Fibroblast of lung (primary cell): ENCODE measurements around the gene SLC13A2. TPM values are rescaled to one million over a fixed set of nuclear protein-coding genes. Genes with fewer than 3 reads are reported as not detected.

ENCODE experiments used
- DNase-seq, 2 donors: peaks; one replicate each; pipeline versions ENCODE4 v3.0.0 to v3.0.0-alpha.2; 2010; ENCODE audit warnings: low read depth in 2 of 2
- H2AFZ ChIP-seq: 2 replicates; pipeline ENCODE4 v1.5.1; 2012; ENCODE audit warnings: low read length, control low read depth, inconsistent platforms
- H3K27ac ChIP-seq: 2 replicates; pipeline ENCODE4 v1.5.1; 2011; ENCODE audit warnings: low read length, control low read depth; ENCODE audit not compliant: insufficient read depth
- H3K27me3 ChIP-seq: 2 replicates; pipeline ENCODE4 v1.5.1; 2011; ENCODE audit warnings: mild to moderate bottlenecking, low read length; ENCODE audit not compliant: control insufficient read depth, insufficient read depth
- H3K36me3 ChIP-seq: 2 replicates; pipeline ENCODE4 v1.5.1; 2011; ENCODE audit warnings: low read length; ENCODE audit not compliant: control insufficient read depth, insufficient read depth
- H3K4me1 ChIP-seq: 2 replicates; pipeline ENCODE4 v1.5.1; 2011; ENCODE audit warnings: low read length; ENCODE audit not compliant: control insufficient read depth, insufficient read depth; ENCODE audit errors: extremely low read depth
- H3K4me2 ChIP-seq: 2 replicates; pipeline ENCODE4 v1.5.1; 2011; ENCODE audit warnings: low read length, control low read depth; ENCODE audit not compliant: insufficient read depth; ENCODE audit errors: extremely low read depth
- H3K4me3 ChIP-seq, 4 experiments: fragments of 200-600 bp in 1 of 4; sonication (generic) in 1 of 4; replicated peaks in 1 of 4; 2 replicates each; pipeline ENCODE4 v1.5.1; 2011 to 2016; ENCODE audit warnings: low read length in 4 of 4, low read depth in 3 of 4, mild to moderate bottlenecking in 3 of 4, control low read depth in 2 of 4, inconsistent platforms in 1 of 4, mixed read lengths in 1 of 4; ENCODE audit not compliant: insufficient read depth in 1 of 4; ENCODE audit errors: control extremely low read depth in 1 of 4
- H3K79me2 ChIP-seq: 2 replicates; pipeline ENCODE4 v1.5.1; 2012; ENCODE audit warnings: mild to moderate bottlenecking, low read length, inconsistent platforms; ENCODE audit not compliant: control insufficient read depth, insufficient read depth
- H3K9ac ChIP-seq: 2 replicates; pipeline ENCODE4 v1.5.1; 2011; ENCODE audit warnings: mild to moderate bottlenecking, low read length, control low read depth; ENCODE audit not compliant: insufficient read depth
- H3K9me3 ChIP-seq: 2 replicates; pipeline ENCODE4 v1.5.1; 2012; ENCODE audit warnings: low read depth, low read length; ENCODE audit not compliant: control insufficient read depth, insufficient read depth
- H4K20me1 ChIP-seq: 2 replicates; pipeline ENCODE4 v1.5.1; 2011; ENCODE audit warnings: low read length; ENCODE audit not compliant: control insufficient read depth, insufficient read depth; ENCODE audit errors: extremely low read depth
- EZH2 ChIP-seq: IDR thresholded peaks from 2 replicates; pipeline ENCODE4 v1.5.1; 2012; ENCODE audit warnings: low read length, control low read depth, mild to moderate bottlenecking; ENCODE audit errors: missing control alignments
- polyA plus RNA-seq, 2 donors: library from polyadenylated mRNA; depleted of rRNA in 1 of 2; stranded (reverse) in 1 of 2; unstranded in 1 of 2; fragments of >200 nt; gene quantifications; 2 replicates each; pipeline ENCODE4 v1.2.1, GENCODE V29; 2011 to 2012; ENCODE audit warnings: missing spikeins in 1 of 2
- total RNA-seq: library from RNA; depleted of rRNA; stranded (reverse); fragments of >200 nt; gene quantifications from 2 replicates; pipeline ENCODE4 v1.2.1, GENCODE V29; 2014
- TF ChIP-seq, protein P1 (sequence below), 2 donors: IDR thresholded peaks in 1 of 2; conservative IDR thresholded peaks in 1 of 2; 1 replicate in 1 of 2; 2 replicates in 1 of 2; pipeline ENCODE4 v1.5.1; 2011 to 2012; ENCODE audit warnings: low read length in 2 of 2, control low read depth in 1 of 2, inconsistent platforms in 1 of 2, low read depth in 1 of 2, mild to moderate bottlenecking in 1 of 2

SLC13A2 gene
- total and polyA plus RNA-seq, 2 donors (not counting 1 experiment from before 2014, with no cell fraction given): not detected

GRCh38 chr17:28493460-28493859, 20.0 kb downstream of the SLC13A2 start:
- H3K9ac ChIP-seq: no peak overlapping the region
- H3K27me3 ChIP-seq: peaks cover 2% of the 10 kb centered on the region
- no peaks in the 10 kb centered on the region for H3K36me3 ChIP-seq
- peak in 1 of 2 donors; percentile 82 for DNase-seq
- no peaks in the 10 kb centered on the region for H4K20me1 ChIP-seq
- no peak overlapping the region for H3K4me3 ChIP-seq
- H3K4me2 ChIP-seq: no peak overlapping the region
- TF ChIP-seq EZH2: no peak
- TF ChIP-seq, protein P1, sequence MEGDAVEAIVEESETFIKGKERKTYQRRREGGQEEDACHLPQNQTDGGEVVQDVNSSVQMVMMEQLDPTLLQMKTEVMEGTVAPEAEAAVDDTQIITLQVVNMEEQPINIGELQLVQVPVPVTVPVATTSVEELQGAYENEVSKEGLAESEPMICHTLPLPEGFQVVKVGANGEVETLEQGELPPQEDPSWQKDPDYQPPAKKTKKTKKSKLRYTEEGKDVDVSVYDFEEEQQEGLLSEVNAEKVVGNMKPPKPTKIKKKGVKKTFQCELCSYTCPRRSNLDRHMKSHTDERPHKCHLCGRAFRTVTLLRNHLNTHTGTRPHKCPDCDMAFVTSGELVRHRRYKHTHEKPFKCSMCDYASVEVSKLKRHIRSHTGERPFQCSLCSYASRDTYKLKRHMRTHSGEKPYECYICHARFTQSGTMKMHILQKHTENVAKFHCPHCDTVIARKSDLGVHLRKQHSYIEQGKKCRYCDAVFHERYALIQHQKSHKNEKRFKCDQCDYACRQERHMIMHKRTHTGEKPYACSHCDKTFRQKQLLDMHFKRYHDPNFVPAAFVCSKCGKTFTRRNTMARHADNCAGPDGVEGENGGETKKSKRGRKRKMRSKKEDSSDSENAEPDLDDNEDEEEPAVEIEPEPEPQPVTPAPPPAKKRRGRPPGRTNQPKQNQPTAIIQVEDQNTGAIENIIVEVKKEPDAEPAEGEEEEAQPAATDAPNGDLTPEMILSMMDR (conservative IDR thresholded peaks at IDR 0.05 in 1 of 2, IDR thresholded peaks at IDR 0.05 in 1 of 2; ENCODE audit: low read depth in 1 of 2, low read length in 2 of 2): no peak
- H3K4me1 ChIP-seq: no peaks in the 10 kb centered on the region
- no peak overlapping the region for H2AFZ ChIP-seq
- no peak overlapping the region for H3K27ac ChIP-seq
- H3K79me2 ChIP-seq: no peaks in the 10 kb centered on the region
- no peaks in the 10 kb centered on the region for H3K9me3 ChIP-seq

DNA sequence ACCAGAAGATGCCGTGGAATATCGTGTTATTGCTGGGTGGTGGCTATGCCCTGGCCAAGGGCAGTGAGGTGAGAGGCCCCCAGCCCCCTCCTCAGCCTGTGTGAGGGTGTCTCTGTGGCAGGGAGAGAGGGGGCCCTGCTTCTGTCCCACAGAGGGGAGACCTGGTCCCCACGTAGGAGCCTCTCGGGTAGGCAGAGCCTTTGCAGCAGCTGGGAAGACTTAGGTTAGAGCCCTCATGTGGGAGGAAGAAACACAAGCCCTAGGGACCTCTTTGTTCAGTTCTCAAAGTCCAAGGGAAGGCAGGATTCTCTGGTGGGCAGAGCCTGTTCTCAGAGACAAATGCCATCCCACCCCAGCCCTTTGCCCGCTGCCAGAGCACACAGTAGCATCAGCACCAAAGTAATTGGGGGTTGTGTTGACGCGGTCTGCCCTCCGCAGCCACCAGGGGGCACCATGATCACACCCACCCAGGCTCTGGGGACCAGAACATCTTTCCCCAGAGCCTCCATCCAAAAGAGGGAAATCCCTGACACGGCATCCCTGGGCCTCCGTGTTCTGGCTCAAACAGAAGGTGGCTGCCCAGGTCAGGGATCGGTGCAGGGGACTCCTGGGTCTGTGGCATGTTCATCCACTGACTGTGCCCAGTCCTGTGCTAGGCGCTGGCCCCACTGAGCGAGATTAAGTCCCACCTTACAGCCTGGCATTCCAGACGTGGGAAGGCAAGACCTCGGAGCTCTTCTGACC, 21.2 kb downstream of the SLC13A2 start:
- DNase-seq: peak; percentile 38 to 61
- Histone ChIP-seq H3K4me3 (no peak overlapping the region), H3K9ac (no peak overlapping the region), H2AFZ (no peak overlapping the region), H3K4me1 (no peaks in the 10 kb centered on the region), H4K20me1 (no peaks in the 10 kb centered on the region), H3K27ac (no peak overlapping the region), H3K4me2 (no peak overlapping the region), H3K79me2 (no peaks in the 10 kb centered on the region), H3K36me3 (no peaks in the 10 kb centered on the region), H3K27me3 (no peaks in the 10 kb centered on the region), H3K9me3 (no peaks in the 10 kb centered on the region)
- no peak for TF ChIP-seq EZH2
- TF ChIP-seq, protein P1 (conservative IDR thresholded peaks at IDR 0.05 in 1 of 2, IDR thresholded peaks at IDR 0.05 in 1 of 2; ENCODE audit: low read depth in 1 of 2, low read length in 2 of 2): peak; percentile 78 to 92

DNA sequence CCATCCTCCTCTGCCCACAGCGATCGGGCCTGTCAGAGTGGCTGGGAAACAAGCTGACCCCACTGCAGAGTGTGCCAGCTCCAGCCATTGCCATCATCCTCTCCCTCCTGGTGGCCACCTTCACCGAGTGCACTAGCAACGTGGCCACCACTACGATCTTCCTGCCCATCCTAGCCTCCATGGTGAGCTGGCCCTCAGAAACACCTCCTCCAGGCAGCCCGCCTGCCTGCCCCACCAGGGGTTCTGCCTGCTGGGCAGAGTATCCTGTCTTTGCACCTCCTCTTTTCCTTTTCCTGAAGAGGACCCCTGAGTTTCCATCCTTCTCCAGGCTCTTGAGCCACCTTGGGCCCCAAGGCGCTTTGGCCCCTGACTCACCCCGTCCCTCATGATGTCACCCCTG, 22.2 kb downstream of the SLC13A2 start:
- no peaks in the 10 kb centered on the region for H4K20me1 ChIP-seq
- no peaks in the 10 kb centered on the region for H3K27me3 ChIP-seq
- no peak overlapping the region for H3K27ac ChIP-seq
- no peak overlapping the region for H3K4me2 ChIP-seq
- H3K4me3 ChIP-seq: no peak overlapping the region
- H3K36me3 ChIP-seq: no peaks in the 10 kb centered on the region
- no peaks in the 10 kb centered on the region for H3K79me2 ChIP-seq
- H3K9me3 ChIP-seq: no peaks in the 10 kb centered on the region
- TF ChIP-seq EZH2: no peak
- TF ChIP-seq, protein P1 (conservative IDR thresholded peaks at IDR 0.05 in 1 of 2, IDR thresholded peaks at IDR 0.05 in 1 of 2; ENCODE audit: low read depth in 1 of 2, low read length in 2 of 2): no peak
- DNase-seq: no peak
- H3K9ac ChIP-seq: no peak overlapping the region
- H2AFZ ChIP-seq: no peak overlapping the region
- H3K4me1 ChIP-seq: no peaks in the 10 kb centered on the region
